ENCODE results near the gene METTL16.
A peak's percentile ranks its signal among the peaks of the same experiment; 100 is the strongest.

Gene METTL16

GRCh38 chr17:2399572-2400473 is 111.9 kb downstream of the METTL16 start:
- no peak for TF ChIP-seq POU6F1 (CRISPR knock-in tag; IDR thresholded peaks at IDR 0.05; ENCODE audit: borderline replicate concordance, low read depth)
- 0 out of 2 replicates have a peak, but pooled peaks have one; percentile 11 for TF ChIP-seq ZC3H10 (CRISPR knock-in tag; IDR thresholded peaks at IDR 0.05)
- no peak for TF ChIP-seq TSHZ2 (CRISPR knock-in tag; IDR thresholded peaks at IDR 0.05)
- no peak for TF ChIP-seq ZFP30 (CRISPR knock-in tag; IDR thresholded peaks at IDR 0.05)
- TF ChIP-seq ZNF8 (CRISPR knock-in tag; IDR thresholded peaks at IDR 0.05): no peak
- no peak for TF ChIP-seq ARNTL (CRISPR knock-in tag; IDR thresholded peaks at IDR 0.05; ENCODE audit: borderline replicate concordance, low read depth)
- 0 out of 2 replicates have a peak, but pooled peaks have one; percentile 57 for TF ChIP-seq CREB5 (CRISPR knock-in tag; IDR thresholded peaks at IDR 0.05; ENCODE audit: low read depth)
- no peak for TF ChIP-seq OSR1 (CRISPR knock-in tag; IDR thresholded peaks at IDR 0.05)
- no peak for TF ChIP-seq ISL1 (CRISPR knock-in tag; IDR thresholded peaks at IDR 0.05)
- no peak for TF ChIP-seq PPARA (CRISPR knock-in tag; IDR thresholded peaks at IDR 0.05; ENCODE audit: borderline replicate concordance)
- no peak for TF ChIP-seq ZFP3 (CRISPR knock-in tag; IDR thresholded peaks at IDR 0.05)
- TF ChIP-seq PATZ1 (CRISPR knock-in tag; IDR thresholded peaks at IDR 0.05; ENCODE audit: borderline replicate concordance): peak; percentile 71
- TF ChIP-seq ZNF70 (CRISPR knock-in tag; IDR thresholded peaks at IDR 0.05): no peak
- no peak for TF ChIP-seq CSDC2 (CRISPR knock-in tag; IDR thresholded peaks at IDR 0.05)
- ATAC-seq: peak; percentile 53

- TF ChIP-seq RARB (CRISPR knock-in tag; IDR thresholded peaks at IDR 0.05) (no peak), CSDC2 (CRISPR knock-in tag; IDR thresholded peaks at IDR 0.05) (0 out of 2 replicates have a peak, but pooled peaks have one; percentile 30)
- peak; percentile 13 for ATAC-seq
Observed at GRCh38 chr17:2398655-2399571, 112.8 kb downstream of the METTL16 start.

- TF ChIP-seq GLIS3 (CRISPR knock-in tag; IDR thresholded peaks at IDR 0.05) (no peak), ZC3H10 (CRISPR knock-in tag; IDR thresholded peaks at IDR 0.05) (no peak), CREB5 (CRISPR knock-in tag; IDR thresholded peaks at IDR 0.05; ENCODE audit: low read depth) (no peak), ESRRG (CRISPR knock-in tag; IDR thresholded peaks at IDR 0.05) (no peak), SNAI2 (CRISPR knock-in tag; IDR thresholded peaks at IDR 0.05) (no peak), CSRNP3 (CRISPR knock-in tag; IDR thresholded peaks at IDR 0.05) (no peak), ZFP30 (CRISPR knock-in tag; IDR thresholded peaks at IDR 0.05) (no peak), PPARA (CRISPR knock-in tag; IDR thresholded peaks at IDR 0.05; ENCODE audit: borderline replicate concordance) (no peak), TOX (CRISPR knock-in tag; IDR thresholded peaks at IDR 0.05; ENCODE audit: borderline replicate concordance) (no peak), ISL1 (CRISPR knock-in tag; IDR thresholded peaks at IDR 0.05) (no peak), POU6F1 (CRISPR knock-in tag; IDR thresholded peaks at IDR 0.05; ENCODE audit: borderline replicate concordance, low read depth) (no peak), PATZ1 (CRISPR knock-in tag; IDR thresholded peaks at IDR 0.05; ENCODE audit: borderline replicate concordance) (no peak)
- ATAC-seq: no peak
Observed at GRCh38 chr17:2398182-2398581, 113.5 kb downstream of the METTL16 start.
